Endodermal cell (in vitro differentiated cells): ENCODE measurements around the gene MRTFB. TPM values are rescaled to one million over a fixed set of nuclear protein-coding genes. Genes with fewer than 3 reads are reported as not detected.

Experiments
- DNase-seq: peaks from one replicate; pipeline ENCODE4 v3.0.0-alpha.2; 2017
- H3K27ac ChIP-seq: 2 replicates; pipeline ENCODE4 v1.5.1; 2013; ENCODE audit warnings: mild to moderate bottlenecking, low read depth, low read length, moderate library complexity
- H3K27me3 ChIP-seq: 2 replicates; pipeline ENCODE4 v1.6.1; 2013; ENCODE audit warnings: mild to moderate bottlenecking, low read length, moderate library complexity; ENCODE audit not compliant: insufficient read depth, control insufficient read depth, poor library complexity, severe bottlenecking
- H3K36me3 ChIP-seq: 2 replicates; pipeline ENCODE4 v1.7.0; 2013; ENCODE audit warnings: mild to moderate bottlenecking, low read length, moderate library complexity; ENCODE audit not compliant: control insufficient read depth, insufficient read depth
- H3K4me1 ChIP-seq: one replicate; pipeline ENCODE4 v1.7.0; 2013; ENCODE audit warnings: low read length; ENCODE audit not compliant: control insufficient read depth, insufficient read depth
- H3K4me3 ChIP-seq: 2 replicates; pipeline ENCODE4 v1.5.1; 2013; ENCODE audit warnings: mild to moderate bottlenecking, low read length, moderate library complexity
- H3K9ac ChIP-seq: 2 replicates; pipeline ENCODE4 v1.6.1; 2013; ENCODE audit warnings: mild to moderate bottlenecking, low read length, moderate library complexity; ENCODE audit not compliant: poor library complexity, severe bottlenecking; ENCODE audit errors: extremely low read depth
- H3K9me3 ChIP-seq: 2 replicates; pipeline ENCODE4 v1.6.1; 2013; ENCODE audit warnings: mild to moderate bottlenecking, low read length, moderate library complexity; ENCODE audit not compliant: control insufficient read depth
- H3K27ac Mint-ChIP-seq: 2 replicates; pipeline ENCODE4 v1.8.0; 2020; ENCODE audit warnings: mixed read lengths
- H3K27me3 Mint-ChIP-seq: 2 replicates; pipeline ENCODE4 v1.8.0; 2021; ENCODE audit warnings: mild to moderate bottlenecking, mixed read lengths; ENCODE audit not compliant: insufficient read depth
- H3K36me3 Mint-ChIP-seq: 2 replicates; pipeline ENCODE4 v1.8.0; 2020; ENCODE audit warnings: low read depth, mixed read lengths
- H3K4me1 Mint-ChIP-seq: 2 replicates; pipeline ENCODE4 v1.8.0; 2020; ENCODE audit warnings: mixed read lengths
- H3K4me3 Mint-ChIP-seq: 2 replicates; pipeline ENCODE4 v1.8.0; 2020; ENCODE audit warnings: mild to moderate bottlenecking, moderate library complexity, mixed read lengths
- H3K9me3 Mint-ChIP-seq: 2 replicates; pipeline ENCODE4 v1.8.0; 2020; ENCODE audit warnings: mild to moderate bottlenecking, mixed read lengths
- WGBS, 2 experiments: methylation state at CpG; one replicate each; pipeline versions ENCODE4 v1.1.5 to v1.1.7; 2013; ENCODE audit warnings: missing lambda C conversion rate in 2 of 2, mixed read lengths in 1 of 2; ENCODE audit not compliant: insufficient coverage in 1 of 2, insufficient read length in 1 of 2; 5-methylcytosine and 5-hydroxymethylcytosine counted together
- total RNA-seq, 2 donors: library from RNA; stranded (reverse); fragmentation: NEBNext Ultra II Directional in 1 of 2; extraction: Animal tissue kit (Norgen Biotek cat#: 25700) in 1 of 2; gene quantifications; 2 replicates in 1 of 2; 3 replicates in 1 of 2; pipeline ENCODE4 v1.2.1, GENCODE V29; 2021
- TF ChIP-seq, protein P1 (sequence below): fragments of 200-600 bp; sonication (generic); conservative IDR thresholded peaks from 2 replicates; pipeline ENCODE4 v1.5.0; 2021; ENCODE audit warnings: antibody characterized with exemption, mild to moderate bottlenecking

MRTFB gene
- total RNA-seq, 2 donors from 2014 or later: 49.4 to 58.6 TPM

DNA sequence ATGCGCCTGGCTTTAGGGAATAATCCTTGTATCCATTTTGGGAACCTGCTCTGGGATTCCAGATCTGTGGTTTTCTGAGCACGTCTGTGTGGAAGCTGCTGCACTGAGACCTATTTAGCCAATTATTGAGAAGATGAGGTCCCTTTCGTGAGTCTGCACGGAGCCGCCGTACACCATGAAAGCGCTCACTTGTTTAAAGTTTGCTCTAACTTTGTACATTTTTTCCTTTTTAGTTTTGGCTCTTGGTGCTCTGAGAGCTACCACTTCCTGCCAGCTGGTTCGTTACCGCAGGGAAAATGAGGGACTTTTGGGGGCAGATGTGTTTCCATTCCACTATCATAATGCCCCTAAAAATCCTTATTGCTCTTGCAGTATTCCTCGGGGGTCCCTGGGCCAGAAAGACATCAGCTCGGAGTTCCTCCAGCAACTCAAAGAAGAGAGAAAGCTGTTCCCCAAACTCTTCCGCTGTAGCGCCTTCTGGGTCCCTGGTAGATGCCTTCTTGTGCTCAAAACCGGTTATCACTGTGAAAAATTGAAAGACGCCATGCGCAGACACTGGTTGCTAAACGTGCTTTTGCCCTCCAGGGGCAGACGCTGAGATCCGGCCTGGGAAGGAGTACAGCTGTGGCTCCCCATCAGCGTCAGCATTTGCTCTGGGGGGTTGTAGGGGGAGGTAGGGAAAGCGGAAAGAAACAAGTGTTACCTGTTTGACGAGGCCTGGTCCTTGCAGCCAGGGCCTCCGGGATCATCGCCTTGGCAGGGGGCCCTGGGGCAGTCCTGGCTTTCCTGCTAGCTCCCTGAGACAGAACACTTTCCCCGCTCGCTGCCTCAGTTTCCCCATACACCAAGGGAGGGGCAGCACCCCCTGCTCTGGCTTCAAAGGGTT is 238.1 kb downstream of the MRTFB start:
- peaks cover 13% of the 10 kb centered on the region for H3K4me1 ChIP-seq
- peak; percentile 85 for DNase-seq
- H3K4me3 Mint-ChIP-seq: no peak overlapping the region

DNA sequence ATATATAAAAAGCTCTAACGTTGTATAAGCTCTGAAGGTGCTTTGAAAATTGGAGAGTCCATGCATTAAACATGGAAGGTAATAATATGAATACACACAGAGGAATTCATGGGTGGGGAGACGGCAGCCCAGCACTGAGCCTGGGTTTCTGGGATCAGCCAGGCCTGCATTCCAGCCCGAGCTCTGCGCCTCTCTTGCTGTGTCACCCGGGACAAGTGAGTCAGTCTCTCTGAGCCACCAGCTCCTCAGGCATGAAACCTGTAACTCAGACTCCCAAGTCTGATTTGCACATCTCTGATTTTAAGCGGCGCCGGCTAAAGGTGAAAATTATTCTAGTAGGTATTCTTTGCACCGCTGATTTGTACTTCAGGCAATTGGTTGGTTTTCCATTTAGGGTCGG is 238.8 kb downstream of the MRTFB start:
- H3K4me1 ChIP-seq: peaks cover 12% of the 10 kb centered on the region
- Mint-ChIP-seq H3K4me1 (peaks cover 55% of the 10 kb centered on the region), H3K36me3 (peaks cover 2% of the 10 kb centered on the region), H3K9me3 (peaks cover 2% of the 10 kb centered on the region), H3K27ac (peak overlapping the region; percentile 92), H3K27me3 (no peaks in the 10 kb centered on the region), H3K4me3 (no peak overlapping the region)
- H3K27ac ChIP-seq: no peak overlapping the region
- H3K27me3 ChIP-seq: no peaks in the 10 kb centered on the region
- TF ChIP-seq, protein P1, sequence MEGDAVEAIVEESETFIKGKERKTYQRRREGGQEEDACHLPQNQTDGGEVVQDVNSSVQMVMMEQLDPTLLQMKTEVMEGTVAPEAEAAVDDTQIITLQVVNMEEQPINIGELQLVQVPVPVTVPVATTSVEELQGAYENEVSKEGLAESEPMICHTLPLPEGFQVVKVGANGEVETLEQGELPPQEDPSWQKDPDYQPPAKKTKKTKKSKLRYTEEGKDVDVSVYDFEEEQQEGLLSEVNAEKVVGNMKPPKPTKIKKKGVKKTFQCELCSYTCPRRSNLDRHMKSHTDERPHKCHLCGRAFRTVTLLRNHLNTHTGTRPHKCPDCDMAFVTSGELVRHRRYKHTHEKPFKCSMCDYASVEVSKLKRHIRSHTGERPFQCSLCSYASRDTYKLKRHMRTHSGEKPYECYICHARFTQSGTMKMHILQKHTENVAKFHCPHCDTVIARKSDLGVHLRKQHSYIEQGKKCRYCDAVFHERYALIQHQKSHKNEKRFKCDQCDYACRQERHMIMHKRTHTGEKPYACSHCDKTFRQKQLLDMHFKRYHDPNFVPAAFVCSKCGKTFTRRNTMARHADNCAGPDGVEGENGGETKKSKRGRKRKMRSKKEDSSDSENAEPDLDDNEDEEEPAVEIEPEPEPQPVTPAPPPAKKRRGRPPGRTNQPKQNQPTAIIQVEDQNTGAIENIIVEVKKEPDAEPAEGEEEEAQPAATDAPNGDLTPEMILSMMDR: no peak
- H3K4me3 ChIP-seq: no peak overlapping the region
- 88 to 90% methylated on average over 9 to 10 of the region's 10 CpGs for WGBS, 2 experiments
- H3K36me3 ChIP-seq: peaks cover 7% of the 10 kb centered on the region
- H3K9ac ChIP-seq: no peak overlapping the region
- DNase-seq: peak; percentile 64
- H3K9me3 ChIP-seq: no peaks in the 10 kb centered on the region

More for the DNA sequence above, 238.1 kb downstream of the MRTFB start:
- no peaks in the 10 kb centered on the region for H3K9me3 ChIP-seq
- H3K4me3 ChIP-seq: no peak overlapping the region
- no peaks in the 10 kb centered on the region for H3K27me3 Mint-ChIP-seq
- peaks cover 7% of the 10 kb centered on the region for H3K36me3 ChIP-seq
- peaks cover 2% of the 10 kb centered on the region for H3K9me3 Mint-ChIP-seq
- H3K36me3 Mint-ChIP-seq: peaks cover 2% of the 10 kb centered on the region
- no peak overlapping the region for H3K9ac ChIP-seq
- H3K27ac ChIP-seq: no peak overlapping the region
- H3K27ac Mint-ChIP-seq: peak overlapping the region; percentile 59
- H3K4me1 Mint-ChIP-seq: peaks cover 57% of the 10 kb centered on the region
- WGBS, 2 experiments: 84 to 85% methylated on average over 19 to 26 of the region's 26 CpGs
- no peaks in the 10 kb centered on the region for H3K27me3 ChIP-seq
- TF ChIP-seq, protein P1: peak; percentile 51

DNA sequence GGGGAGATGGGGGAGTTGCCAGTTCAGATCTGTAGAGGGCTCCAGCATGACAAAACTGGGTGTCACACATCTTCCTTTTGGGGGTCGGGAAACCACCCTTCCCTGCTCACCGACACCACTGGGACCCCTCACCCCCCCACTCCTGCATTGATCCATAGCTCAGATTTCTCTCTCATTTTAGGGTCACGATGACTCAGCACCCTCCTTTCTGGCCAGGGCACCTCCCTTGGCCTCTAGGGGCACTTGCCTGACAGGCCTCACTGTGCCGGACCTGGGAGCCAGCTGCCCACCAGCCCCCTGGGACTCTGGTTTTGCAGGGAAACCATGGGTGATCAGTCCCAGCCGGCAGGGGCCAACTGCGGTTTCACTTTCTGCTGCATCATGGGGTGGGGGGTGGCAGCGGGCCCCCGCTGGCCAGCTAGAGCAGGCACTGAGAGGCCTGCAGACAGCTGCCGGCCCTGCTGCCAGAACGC is 239.4 kb downstream of the MRTFB start:
- H3K4me1 Mint-ChIP-seq: peaks cover 48% of the 10 kb centered on the region
- H3K27me3 Mint-ChIP-seq: no peaks in the 10 kb centered on the region
- no peak overlapping the region for H3K9ac ChIP-seq
- H3K4me1 ChIP-seq: peaks cover 12% of the 10 kb centered on the region
- peak; percentile 81 for DNase-seq
- no peak overlapping the region for H3K27ac ChIP-seq
- H3K36me3 Mint-ChIP-seq: peaks cover 2% of the 10 kb centered on the region
- H3K4me3 ChIP-seq: no peak overlapping the region
- peaks cover 7% of the 10 kb centered on the region for H3K36me3 ChIP-seq
- TF ChIP-seq, protein P1: peak; percentile 64
- 70 to 84% methylated on average over 3 to 10 of the region's 10 CpGs for WGBS, 2 experiments
- no peaks in the 10 kb centered on the region for H3K9me3 ChIP-seq
- no peak overlapping the region for H3K4me3 Mint-ChIP-seq
- peaks cover 2% of the 10 kb centered on the region for H3K9me3 Mint-ChIP-seq
- peak overlapping the region; percentile 92 for H3K27ac Mint-ChIP-seq
- no peaks in the 10 kb centered on the region for H3K27me3 ChIP-seq
